GM12878 (cell line): ENCODE results near the gene PTPRM. TPM values are rescaled to one million over a fixed set of nuclear protein-coding genes. Genes with fewer than 3 reads are reported as not detected.

ENCODE experiments used
- ATAC-seq: fragments of 200-7000 bp; cut with Tn5 transposase; 3 replicates; pipeline ENCODE4 v1.9.1; 2020; ENCODE audit warnings: mild to moderate bottlenecking, moderate library complexity
- BruUV-seq: library from RNA; stranded (reverse); fragments of 400-500 nt; replicated peaks from 2 replicates; lab custom pipeline; 2021; lab: Mats Ljungman, UMichigan
- CTCF ChIA-PET: fragments of 300-600 bp; sonication (Branson Sonifier 250); formaldehyde crosslinking; extraction: SDS; loops from one replicate; lab custom pipeline; 2021; ENCODE audit warnings: inconsistent platforms; lab: Yijun Ruan, JAX
- POLR2A ChIA-PET: fragments of 350-600 bp; formaldehyde crosslinking; extraction: SDS; loops from one replicate; lab custom pipeline; 2021; ENCODE audit warnings: inconsistent platforms; lab: Charles Lee
- RAD21 ChIA-PET: fragments of 300-600 bp; sonication (Branson Sonifier 250); formaldehyde crosslinking; loops from one replicate; lab custom pipeline; 2023; ENCODE audit warnings: antibody characterized with exemption; ENCODE audit not compliant: unreplicated experiment; lab: Charles Lee
- SMC1A ChIA-PET: fragments of 300-600 bp; sonication (Branson Sonifier 250); formaldehyde crosslinking; loops from one replicate; lab custom pipeline; 2023; ENCODE audit not compliant: unreplicated experiment, uncharacterized antibody; lab: Charles Lee
- DNase-seq: peaks from one replicate; pipeline ENCODE4 v3.0.0-alpha.2; 2011; ENCODE audit warnings: low read depth, low spot score
- FAIRE-seq: peaks from 3 replicates; lab custom pipeline; 2011; peaks lifted over from hg19 to GRCh38; lab: Jason Lieb, UNC
- H2AFZ ChIP-seq: 2 replicates; pipeline ENCODE4 v1.6.0; 2011; ENCODE audit warnings: low read depth, low read length, control low read depth; ENCODE audit not compliant: control insufficient read depth
- H3K27ac ChIP-seq: 2 replicates; pipeline ENCODE4 v1.5.1; 2011; ENCODE audit warnings: control low read depth; ENCODE audit not compliant: control insufficient read depth, insufficient read depth
- H3K27me3 ChIP-seq, 2 experiments: replicated peaks in 1 of 2; 2 replicates each; pipeline versions ENCODE4 v1.6.0 to v1.6.1; 2011; ENCODE audit warnings: low read length in 1 of 2; ENCODE audit not compliant: control insufficient read depth in 2 of 2, insufficient read depth in 2 of 2
- H3K36me3 ChIP-seq, 2 experiments: 2 replicates each; pipeline ENCODE4 v1.5.1; 2011; ENCODE audit warnings: low read length in 1 of 2; ENCODE audit not compliant: control insufficient read depth in 2 of 2, insufficient read depth in 2 of 2
- H3K4me1 ChIP-seq: 2 replicates; pipeline ENCODE4 v1.6.1; 2011; ENCODE audit warnings: mild to moderate bottlenecking, low read length, moderate library complexity, mixed read lengths; ENCODE audit not compliant: control insufficient read depth, insufficient read depth
- H3K4me2 ChIP-seq: 2 replicates; pipeline ENCODE4 v1.6.0; 2011; ENCODE audit warnings: control low read depth; ENCODE audit not compliant: control insufficient read depth, insufficient read depth
- H3K4me3 ChIP-seq: fragments of 200-600 bp; sonication (generic); 2 replicates; pipeline ENCODE4 v1.5.1; 2016
- H3K79me2 ChIP-seq: 2 replicates; pipeline ENCODE4 v1.6.0; 2011; ENCODE audit warnings: low read length; ENCODE audit not compliant: control insufficient read depth, insufficient read depth
- H3K9ac ChIP-seq: 2 replicates; pipeline ENCODE4 v1.8.0; 2011; ENCODE audit warnings: low read length, control low read depth, mixed read lengths; ENCODE audit not compliant: control insufficient read depth, insufficient read depth
- H3K9me3 ChIP-seq: replicated peaks from 3 replicates; pipeline ENCODE4 v1.5.1; 2011; ENCODE audit warnings: mild to moderate bottlenecking, low read length; ENCODE audit not compliant: control insufficient read depth, insufficient read depth
- H4K20me1 ChIP-seq: 2 replicates; pipeline ENCODE4 v1.6.0; 2011; ENCODE audit not compliant: control insufficient read depth, insufficient read depth
- BRCA1 ChIP-seq: IDR thresholded peaks from 2 replicates; pipeline ENCODE4 v1.6.1; 2011; ENCODE audit warnings: low read depth, low read length, improper control_type of control experiment
- CREB1 ChIP-seq: IDR thresholded peaks from 2 replicates; pipeline ENCODE4 v1.6.1; 2012; ENCODE audit warnings: low read depth, mild to moderate bottlenecking, inconsistent platforms
- EGR1 ChIP-seq, 2 experiments: IDR thresholded peaks; 1 replicate in 1 of 2; 2 replicates in 1 of 2; pipeline ENCODE4 v1.6.1; 2011 to 2012; ENCODE audit warnings: low read depth in 2 of 2, low read length in 2 of 2, borderline replicate concordance in 1 of 2, mild to moderate bottlenecking in 1 of 2, moderate library complexity in 1 of 2
- KAT2A ChIP-seq: conservative IDR thresholded peaks from 2 replicates; pipeline ENCODE4 v1.6.1; 2011; ENCODE audit warnings: low read depth, low read length; ENCODE audit not compliant: control insufficient read depth
- NFXL1 ChIP-seq: fragments of 450-650 bp; IDR thresholded peaks from 2 replicates; pipeline ENCODE4 v1.6.1; 2017; ENCODE audit warnings: antibody characterized with exemption, mild to moderate bottlenecking, borderline replicate concordance
- NFYA ChIP-seq: IDR thresholded peaks from 2 replicates; pipeline ENCODE4 v1.6.1; 2011; ENCODE audit warnings: low read depth, mild to moderate bottlenecking, low read length, improper control_type of control experiment, borderline replicate concordance
- YY1 ChIP-seq: IDR thresholded peaks from 2 replicates; pipeline ENCODE4 v1.6.1; 2011; ENCODE audit warnings: low read depth, mild to moderate bottlenecking, low read length
- ZBED1 ChIP-seq: IDR thresholded peaks from 2 replicates; pipeline ENCODE4 v1.6.1; 2016; ENCODE audit warnings: borderline replicate concordance
- ZNF207 ChIP-seq: fragments of 450-650 bp; IDR thresholded peaks from 2 replicates; pipeline ENCODE4 v1.6.1; 2014; ENCODE audit warnings: antibody characterized with exemption, mild to moderate bottlenecking, borderline replicate concordance
- WGBS: methylation state at CpG from one replicate; pipeline ENCODE4 v1.1.6; 2016; ENCODE audit warnings: low lambda C conversion rate; ENCODE audit not compliant: insufficient replicate concordance, insufficient coverage; ENCODE audit errors: missing lambda C conversion rate; 5-methylcytosine and 5-hydroxymethylcytosine counted together
- in situ Hi-C: fragments of 300-500 bp; cut with MboI; formaldehyde crosslinking; loops from 9 replicates; pipeline ENCODE4 v1.14.3; 2018; ENCODE audit warnings: mixed read lengths
- intact Hi-C: fragments of 100-400 bp; cut with micrococcal nuclease; formaldehyde crosslinking; loops from one replicate; pipeline ENCODE4 v1.14.2; 2022; ENCODE audit not compliant: unreplicated experiment
- polyA plus RNA-seq, 11 experiments: library from polyadenylated mRNA; depleted of rRNA in 4 of 11; unstranded in 6 of 11; stranded (reverse) in 5 of 11; fragments of >200 nt; fragmentation: Nextera tagmentation in 4 of 11; fragmentation: Illumina TruSeq in 1 of 11; extraction: Ambion mirVana in 4 of 11; extraction: Trizol in 1 of 11; gene quantifications; 1 replicate in 1 of 11; 2 replicates in 10 of 11; pipeline versions ENCODE4 v1.2.1 to v1.2.3, GENCODE V29; 2011 to 2016; ENCODE audit warnings: inconsistent platforms in 2 of 11, missing spikeins in 2 of 11, low read depth in 1 of 11
- total RNA-seq, 4 experiments: library from RNA; depleted of rRNA in 3 of 4; stranded (reverse); fragments of >200 nt in 3 of 4; fragmentation: Illumina TruSeq in 1 of 4; extraction: Trizol in 1 of 4; gene quantifications; 2 replicates each; pipeline versions ENCODE4 v1.2.1 to v1.2.3, GENCODE V29; 2013 to 2021
- TF ChIP-seq, protein P1 (sequence below): fragments of 450-650 bp; IDR thresholded peaks from 2 replicates; pipeline ENCODE4 v1.6.1; 2017; ENCODE audit warnings: mild to moderate bottlenecking, moderate library complexity

PTPRM gene
- total and polyA plus RNA-seq, 10 of the 15 experiments (the other 5 are each of a cell fraction or from before 2014, with no cell fraction given): 0.07 to 22.6 (median 0.60) TPM

GRCh38 chr18:7601936-7602335, 34.8 kb downstream of the PTPRM start:
- 43% methylated on average over 3 of the region's 3 CpGs for WGBS
- no peaks in the 10 kb centered on the region for H4K20me1 ChIP-seq
- CTCF ChIA-PET: no interaction called here
- no peak overlapping the region for H3K4me2 ChIP-seq
- TF ChIP-seq ZNF207: no peak
- no peak for TF ChIP-seq CREB1
- in situ Hi-C loops (no loop called here), intact Hi-C loops (no loop called here)
- no TSS peak for BruUV-seq
- no peak overlapping the region for H2AFZ ChIP-seq
- RAD21 ChIA-PET: no interaction called here
- ATAC-seq (no peak), FAIRE-seq (no peak), DNase-seq (no peak)
- H3K27me3 ChIP-seq: no peaks in the 10 kb centered on the region; a peak in 1 of 4 replicates
- no peak overlapping the region for H3K9ac ChIP-seq
- no peaks in the 10 kb centered on the region for H3K9me3 ChIP-seq
- SMC1A ChIA-PET: interaction anchor here (1.1 kb wide), 1 partner anchor 88 kb away, joined by 3 read pairs; no protein-coding TSS in a partner anchor
- no peaks in the 10 kb centered on the region for H3K4me1 ChIP-seq
- H3K79me2 ChIP-seq: no peaks in the 10 kb centered on the region
- H3K27ac ChIP-seq: no peak overlapping the region
- no peaks in the 10 kb centered on the region for H3K36me3 ChIP-seq
- H3K4me3 ChIP-seq: no peak overlapping the region
- POLR2A ChIA-PET: no interaction called here

GRCh38 chr18:7603259-7604000, 36.3 kb downstream of the PTPRM start:
- no peaks in the 10 kb centered on the region; a peak in 1 of 4 replicates for H3K27me3 ChIP-seq
- no TSS peak for BruUV-seq
- SMC1A ChIA-PET: no interaction called here
- FAIRE-seq: no peak
- no peak for ATAC-seq
- POLR2A ChIA-PET: no interaction called here
- H3K36me3 ChIP-seq: no peaks in the 10 kb centered on the region
- H4K20me1 ChIP-seq: no peaks in the 10 kb centered on the region
- CTCF ChIA-PET: no interaction called here
- H3K9ac ChIP-seq: no peak overlapping the region
- H3K4me3 ChIP-seq: no peak overlapping the region
- intact Hi-C loops: no loop called here
- DNase-seq: no peak
- no peaks in the 10 kb centered on the region for H3K79me2 ChIP-seq
- in situ Hi-C loops: no loop called here
- RAD21 ChIA-PET: no interaction called here
- H3K4me1 ChIP-seq: no peaks in the 10 kb centered on the region
- no peak overlapping the region for H2AFZ ChIP-seq
- 16% methylated on average over 4 of the region's 4 CpGs for WGBS
- no peak overlapping the region for H3K27ac ChIP-seq
- H3K4me2 ChIP-seq: no peak overlapping the region
- no peaks in the 10 kb centered on the region for H3K9me3 ChIP-seq
- TF ChIP-seq ZBED1: no peak
- TF ChIP-seq BRCA1: no peak
- TF ChIP-seq, protein P1, sequence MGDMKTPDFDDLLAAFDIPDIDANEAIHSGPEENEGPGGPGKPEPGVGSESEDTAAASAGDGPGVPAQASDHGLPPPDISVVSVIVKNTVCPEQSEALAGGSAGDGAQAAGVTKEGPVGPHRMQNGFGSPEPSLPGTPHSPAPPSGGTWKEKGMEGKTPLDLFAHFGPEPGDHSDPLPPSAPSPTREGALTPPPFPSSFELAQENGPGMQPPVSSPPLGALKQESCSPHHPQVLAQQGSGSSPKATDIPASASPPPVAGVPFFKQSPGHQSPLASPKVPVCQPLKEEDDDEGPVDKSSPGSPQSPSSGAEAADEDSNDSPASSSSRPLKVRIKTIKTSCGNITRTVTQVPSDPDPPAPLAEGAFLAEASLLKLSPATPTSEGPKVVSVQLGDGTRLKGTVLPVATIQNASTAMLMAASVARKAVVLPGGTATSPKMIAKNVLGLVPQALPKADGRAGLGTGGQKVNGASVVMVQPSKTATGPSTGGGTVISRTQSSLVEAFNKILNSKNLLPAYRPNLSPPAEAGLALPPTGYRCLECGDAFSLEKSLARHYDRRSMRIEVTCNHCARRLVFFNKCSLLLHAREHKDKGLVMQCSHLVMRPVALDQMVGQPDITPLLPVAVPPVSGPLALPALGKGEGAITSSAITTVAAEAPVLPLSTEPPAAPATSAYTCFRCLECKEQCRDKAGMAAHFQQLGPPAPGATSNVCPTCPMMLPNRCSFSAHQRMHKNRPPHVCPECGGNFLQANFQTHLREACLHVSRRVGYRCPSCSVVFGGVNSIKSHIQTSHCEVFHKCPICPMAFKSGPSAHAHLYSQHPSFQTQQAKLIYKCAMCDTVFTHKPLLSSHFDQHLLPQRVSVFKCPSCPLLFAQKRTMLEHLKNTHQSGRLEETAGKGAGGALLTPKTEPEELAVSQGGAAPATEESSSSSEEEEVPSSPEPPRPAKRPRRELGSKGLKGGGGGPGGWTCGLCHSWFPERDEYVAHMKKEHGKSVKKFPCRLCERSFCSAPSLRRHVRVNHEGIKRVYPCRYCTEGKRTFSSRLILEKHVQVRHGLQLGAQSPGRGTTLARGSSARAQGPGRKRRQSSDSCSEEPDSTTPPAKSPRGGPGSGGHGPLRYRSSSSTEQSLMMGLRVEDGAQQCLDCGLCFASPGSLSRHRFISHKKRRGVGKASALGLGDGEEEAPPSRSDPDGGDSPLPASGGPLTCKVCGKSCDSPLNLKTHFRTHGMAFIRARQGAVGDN: no peak
- no peak for TF ChIP-seq KAT2A
- no peak for TF ChIP-seq EGR1 (IDR thresholded peaks at IDR 0.05; ENCODE audit: borderline replicate concordance in 1 of 2, low read depth in 2 of 2, low read length in 2 of 2)
- TF ChIP-seq YY1: no peak
- TF ChIP-seq NFXL1: no peak
- no peak for TF ChIP-seq NFYA
